GM21786 (cell line): ENCODE results near the gene PDGFD.

Experiments used
- ATAC-seq: cut with Tn5 transposase; IDR thresholded peaks from one replicate; pipeline ENCODE4 v1.9.1; 2021; ENCODE audit not compliant: unreplicated experiment

Gene PDGFD

GRCh38 chr11:103893371-103893770, 270.6 kb downstream of the PDGFD start:
- ATAC-seq, result no peak

DNA sequence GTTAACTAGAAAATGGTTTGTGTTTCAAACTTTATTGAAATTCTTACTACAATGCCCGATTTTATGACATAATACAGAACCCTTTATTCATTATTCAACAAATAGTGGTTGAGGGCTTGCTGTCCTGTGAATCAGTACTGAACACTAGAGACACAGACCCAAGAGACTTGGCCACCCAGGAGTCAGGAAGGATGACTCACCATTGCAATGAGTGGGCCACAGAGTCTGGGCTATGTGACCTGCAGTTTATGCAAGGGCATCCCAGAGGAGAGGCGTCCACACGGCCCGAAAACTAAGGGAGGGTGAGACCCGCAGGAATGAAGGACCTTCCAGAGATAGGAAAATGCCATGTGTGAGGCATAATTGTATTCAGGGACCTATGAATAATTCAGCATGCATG, 271.3 kb downstream of the PDGFD start:
- no peak for ATAC-seq

GRCh38 chr11:103890654-103891053, 273.3 kb downstream of the PDGFD start:
- no peak for ATAC-seq

DNA sequence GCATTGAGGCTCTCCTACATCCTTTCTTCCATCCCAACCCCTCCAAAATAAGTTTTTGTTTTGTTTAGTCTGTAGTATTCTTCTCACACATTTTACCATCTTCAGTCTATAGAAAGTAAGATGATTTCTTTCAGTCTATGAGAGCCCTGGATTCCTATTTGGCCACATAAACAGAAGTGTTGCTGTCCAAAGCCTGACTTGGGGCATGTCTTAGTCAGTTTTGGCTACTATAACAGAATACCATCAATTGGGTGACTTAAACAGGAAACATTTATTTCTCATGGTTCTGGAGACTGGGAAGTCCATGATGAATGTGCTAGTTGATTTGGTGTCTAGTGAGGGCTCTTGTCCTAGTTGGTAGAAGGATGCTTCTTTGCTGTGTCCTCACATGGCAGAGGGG, 274.3 kb downstream of the PDGFD start:
- no peak for ATAC-seq

DNA sequence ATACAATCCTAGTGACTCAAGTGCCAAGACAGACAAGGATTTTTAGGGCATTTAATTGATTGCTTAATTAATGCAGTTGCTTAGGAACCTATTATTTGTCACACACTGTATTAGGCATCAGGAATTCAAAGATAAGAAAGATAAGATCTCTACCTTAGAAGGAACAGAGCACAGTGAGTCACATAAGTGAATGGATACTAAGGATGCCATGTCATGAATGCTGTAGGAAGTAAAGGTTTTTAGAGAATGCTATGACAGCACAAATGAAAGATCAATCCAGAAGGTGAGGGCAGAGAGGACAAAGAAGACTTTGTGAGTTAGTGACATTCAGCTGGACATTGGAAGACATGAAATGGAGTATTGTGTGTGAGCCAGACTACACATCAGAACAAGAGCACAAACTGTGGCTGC, 275.4 kb downstream of the PDGFD start:
- ATAC-seq, result no peak

DNA sequence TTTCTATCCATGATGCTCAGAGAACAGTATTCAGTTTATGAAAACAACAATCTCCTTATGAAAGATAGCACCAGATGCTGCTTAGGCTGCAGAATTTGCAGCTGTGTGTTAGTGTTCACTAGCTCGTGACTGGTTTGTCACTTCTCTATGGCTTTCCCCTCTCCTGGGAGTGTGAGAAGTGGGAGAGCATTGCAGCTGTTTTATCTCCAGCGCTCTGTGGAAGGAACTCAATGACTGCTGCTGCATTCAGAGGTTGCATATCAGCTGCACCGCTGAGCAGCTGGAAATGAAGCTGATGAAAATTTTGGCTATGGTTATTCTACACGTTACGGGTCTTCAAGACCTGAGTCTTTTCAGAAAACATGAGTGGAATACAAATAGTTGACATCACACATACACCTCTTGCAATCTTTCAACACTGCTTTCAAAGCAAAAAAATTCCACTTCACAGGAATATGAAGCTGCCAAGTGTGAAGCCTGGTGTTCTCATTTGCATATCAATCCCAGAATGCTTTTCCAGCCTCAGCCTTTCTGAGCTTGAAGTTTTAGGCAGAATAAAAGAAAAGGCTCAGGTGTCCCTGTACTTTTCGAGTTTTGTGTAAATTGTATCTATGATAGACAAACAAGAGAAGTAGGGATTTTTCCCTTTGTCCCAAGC, 276.8 kb downstream of the PDGFD start:
- no peak for ATAC-seq

GRCh38 chr11:103883856-103884255, 280.1 kb downstream of the PDGFD start:
- ATAC-seq, result no peak

- no peak for ATAC-seq
Observed at GRCh38 chr11:103883291-103883690, 280.7 kb downstream of the PDGFD start.

DNA sequence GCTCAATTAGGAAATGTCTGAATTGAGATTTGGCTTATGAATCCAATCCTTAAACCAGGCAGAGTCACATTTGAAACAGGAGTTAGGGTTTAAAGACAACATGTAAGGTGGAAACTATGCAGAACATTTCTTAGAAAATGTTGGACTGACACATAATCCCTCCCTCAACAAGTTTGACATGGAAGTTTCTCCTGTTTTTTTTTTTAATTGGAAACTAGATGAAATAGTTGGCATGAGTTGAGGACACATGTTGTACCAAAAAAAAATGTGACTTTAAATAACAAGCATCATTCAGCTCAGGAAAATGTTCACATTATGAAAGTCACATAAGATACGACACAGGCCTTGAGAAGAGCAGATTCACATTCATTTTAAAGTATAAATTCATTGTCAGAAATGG, 282.4 kb downstream of the PDGFD start:
- ATAC-seq, result no peak

GRCh38 chr11:103880968-103881367, 283.0 kb downstream of the PDGFD start:
- no peak for ATAC-seq

- no peak for ATAC-seq
Observed at GRCh38 chr11:103878646-103879045, 285.3 kb downstream of the PDGFD start.

DNA sequence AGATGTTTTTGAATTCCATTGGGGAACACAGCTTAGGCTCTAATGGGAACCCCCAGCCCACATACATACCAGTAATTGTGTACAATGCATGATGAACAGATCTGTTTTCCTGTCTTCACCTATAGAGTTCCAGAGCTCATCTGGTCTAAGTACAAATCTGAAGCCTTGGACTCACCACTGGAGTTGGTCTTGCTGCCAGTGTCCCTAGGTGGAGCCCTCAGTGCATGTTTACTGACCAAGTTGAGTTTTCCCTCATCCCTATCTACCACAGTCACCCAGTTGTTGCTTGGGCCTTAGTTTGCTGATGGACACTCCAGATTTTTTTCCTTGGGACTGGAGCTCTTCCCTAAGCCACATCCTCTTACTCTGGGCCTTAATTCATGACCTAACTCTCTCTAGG, 286.7 kb downstream of the PDGFD start:
- ATAC-seq, result no peak

DNA sequence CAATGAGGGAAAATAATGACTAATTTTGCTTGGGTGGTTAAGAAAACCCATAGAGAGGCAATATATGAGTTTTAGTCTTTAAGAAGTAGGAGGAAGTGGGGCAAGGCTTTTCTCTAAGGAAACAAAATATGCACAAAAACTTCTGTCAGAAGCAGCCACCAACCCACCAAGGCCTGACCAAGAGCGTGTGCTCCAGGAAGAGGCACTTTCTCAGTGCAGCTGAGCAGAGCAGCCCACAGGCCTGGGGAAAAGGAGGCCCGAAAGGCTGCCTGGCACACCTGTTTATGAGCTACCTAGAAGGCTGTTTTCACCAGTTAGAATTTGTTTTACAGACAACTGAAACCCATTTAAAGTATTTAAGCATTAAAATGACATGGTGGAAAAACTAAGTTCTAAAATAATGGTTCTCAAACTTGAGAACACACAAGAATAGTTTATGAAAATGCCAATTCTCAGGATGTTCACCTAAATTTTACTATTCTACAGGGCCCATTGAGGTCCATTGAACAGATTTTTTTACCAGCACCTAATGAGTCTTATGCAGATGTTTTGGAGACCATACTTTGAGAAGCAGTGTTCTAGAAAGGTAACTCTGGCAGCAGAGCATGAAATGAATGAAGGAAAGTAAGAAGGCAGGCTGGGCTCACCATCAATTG, 288.0 kb downstream of the PDGFD start:
- peak; percentile 82 for ATAC-seq

GRCh38 chr11:103872748-103873147, 291.2 kb downstream of the PDGFD start:
- no peak for ATAC-seq

DNA sequence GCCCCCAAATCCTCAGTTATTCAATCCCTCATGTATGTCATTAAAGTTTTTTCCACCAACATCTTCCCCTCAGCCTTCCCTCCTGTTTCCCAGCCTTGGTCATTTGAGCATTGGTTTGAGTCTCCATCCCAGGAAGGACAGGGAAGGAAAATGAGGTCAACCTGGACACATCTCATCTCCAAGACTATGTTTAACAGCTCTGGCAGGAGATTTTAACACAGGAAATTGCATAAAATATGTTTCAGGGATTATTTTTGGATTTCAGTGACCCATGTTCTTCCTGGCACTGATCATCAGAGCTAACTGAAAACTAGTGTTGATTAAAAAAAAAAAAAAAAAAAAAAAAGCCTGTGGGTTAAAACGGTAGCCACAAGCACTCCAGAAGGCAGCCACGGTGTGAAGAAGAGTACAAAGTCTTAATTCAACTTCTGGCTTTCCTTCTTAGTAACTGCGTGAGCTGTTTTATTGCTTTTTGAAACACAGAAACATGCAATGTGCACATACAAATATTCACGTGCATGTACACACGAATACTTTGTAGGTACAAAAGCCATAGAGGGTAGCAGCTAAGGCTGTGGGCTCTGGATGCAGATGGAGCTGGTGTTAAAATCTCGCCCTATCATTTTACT, 291.9 kb downstream of the PDGFD start:
- no peak for ATAC-seq

- no peak for ATAC-seq
Observed at GRCh38 chr11:103870821-103871309, 293.1 kb downstream of the PDGFD start.

- ATAC-seq, result no peak
Observed at GRCh38 chr11:103867481-103867880, 296.5 kb downstream of the PDGFD start.

GRCh38 chr11:103863497-103863896, 300.4 kb downstream of the PDGFD start:
- ATAC-seq, result no peak

- ATAC-seq, result no peak
Observed at GRCh38 chr11:103862802-103863174, 301.2 kb downstream of the PDGFD start.

- ATAC-seq, result peak; percentile 74
Observed at GRCh38 chr11:103862094-103862801, 301.7 kb downstream of the PDGFD start.
